Ishikawa (cell line): ENCODE results near the gene SAA1.

ENCODE experiments used
- CEBPB ChIP-seq: IDR thresholded peaks from 2 replicates; pipeline ENCODE4 v1.6.1; 2012
- EGR1 ChIP-seq: IDR thresholded peaks from 2 replicates; pipeline ENCODE4 v1.6.1; 2012
- EP300 ChIP-seq: IDR thresholded peaks from 2 replicates; pipeline ENCODE4 v1.6.1; 2012; ENCODE audit warnings: borderline replicate concordance
- FOXM1 ChIP-seq: IDR thresholded peaks from 2 replicates; pipeline ENCODE4 v1.6.1; 2012; ENCODE audit warnings: low read depth, borderline replicate concordance
- TAF1 ChIP-seq: IDR thresholded peaks from 2 replicates; pipeline ENCODE4 v1.6.1; 2012; ENCODE audit warnings: low read depth, mild to moderate bottlenecking
- TCF12 ChIP-seq: IDR thresholded peaks from 2 replicates; pipeline ENCODE4 v1.6.1; 2012; ENCODE audit warnings: low read depth
- ZBTB7A ChIP-seq: IDR thresholded peaks from 2 replicates; pipeline ENCODE4 v1.6.1; 2012; ENCODE audit warnings: low read depth

GRCh38 chr11:18239655-18240054 is 26.4 kb upstream of the SAA1 start:
- TF ChIP-seq EP300 (no peak), EGR1 (no peak), FOXM1 (no peak), CEBPB (no peak), TAF1 (no peak), TCF12 (no peak), ZBTB7A (no peak)
